Keratinocyte (primary cell): ENCODE measurements around the gene UBR2.

Experiments
- EZH2 ChIP-seq: IDR thresholded peaks from one replicate; pipeline ENCODE4 v1.6.1; 2012; ENCODE audit warnings: inconsistent platforms, mild to moderate bottlenecking, low read length, moderate library complexity
- TF ChIP-seq, protein P1 (sequence below), 3 experiments: IDR thresholded peaks in 1 of 3; conservative IDR thresholded peaks in 1 of 3; optimal IDR thresholded peaks in 1 of 3; 2 replicates in 2 of 3; 3 replicates in 1 of 3; pipeline versions ENCODE3 to v1.5.1; 2011; ENCODE audit warnings: low read length in 3 of 3, mild to moderate bottlenecking in 3 of 3, moderate library complexity in 2 of 3, control low read depth in 1 of 3, inconsistent platforms in 1 of 3; ENCODE audit not compliant: insufficient read depth in 2 of 3; ENCODE audit errors: extremely low read depth in 1 of 3

DNA sequence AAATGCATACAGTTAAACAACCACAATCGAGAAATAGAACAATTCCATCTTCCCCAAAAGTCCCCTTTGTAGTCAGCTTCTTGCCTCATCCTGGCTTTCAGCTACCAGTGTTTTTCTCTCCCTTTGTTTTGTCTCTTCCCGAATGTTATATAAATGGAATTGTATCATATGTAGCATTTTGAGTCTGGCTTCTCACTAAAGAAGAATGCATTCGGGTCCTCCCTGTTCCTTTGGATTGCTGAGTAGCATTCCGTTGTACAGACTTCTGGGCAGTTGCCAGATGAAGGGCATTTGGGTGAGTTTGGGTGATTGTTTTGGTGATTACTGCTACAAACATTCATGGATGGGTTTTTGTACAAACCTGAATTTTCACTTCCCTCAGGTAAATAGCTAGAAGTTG is 130.8 kb downstream of the UBR2 start:
- TF ChIP-seq, protein P1, sequence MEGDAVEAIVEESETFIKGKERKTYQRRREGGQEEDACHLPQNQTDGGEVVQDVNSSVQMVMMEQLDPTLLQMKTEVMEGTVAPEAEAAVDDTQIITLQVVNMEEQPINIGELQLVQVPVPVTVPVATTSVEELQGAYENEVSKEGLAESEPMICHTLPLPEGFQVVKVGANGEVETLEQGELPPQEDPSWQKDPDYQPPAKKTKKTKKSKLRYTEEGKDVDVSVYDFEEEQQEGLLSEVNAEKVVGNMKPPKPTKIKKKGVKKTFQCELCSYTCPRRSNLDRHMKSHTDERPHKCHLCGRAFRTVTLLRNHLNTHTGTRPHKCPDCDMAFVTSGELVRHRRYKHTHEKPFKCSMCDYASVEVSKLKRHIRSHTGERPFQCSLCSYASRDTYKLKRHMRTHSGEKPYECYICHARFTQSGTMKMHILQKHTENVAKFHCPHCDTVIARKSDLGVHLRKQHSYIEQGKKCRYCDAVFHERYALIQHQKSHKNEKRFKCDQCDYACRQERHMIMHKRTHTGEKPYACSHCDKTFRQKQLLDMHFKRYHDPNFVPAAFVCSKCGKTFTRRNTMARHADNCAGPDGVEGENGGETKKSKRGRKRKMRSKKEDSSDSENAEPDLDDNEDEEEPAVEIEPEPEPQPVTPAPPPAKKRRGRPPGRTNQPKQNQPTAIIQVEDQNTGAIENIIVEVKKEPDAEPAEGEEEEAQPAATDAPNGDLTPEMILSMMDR (optimal IDR thresholded peaks at IDR 0.05 in 1 of 3, IDR thresholded peaks at IDR 0.05 in 1 of 3, conservative IDR thresholded peaks at IDR 0.05 in 1 of 3; ENCODE audit: extremely low read depth in 1 of 3, insufficient read depth in 2 of 3, low read length in 3 of 3): no peak
- no peak for TF ChIP-seq EZH2
